Measurements from ENCODE around the gene NEDD4L.
A peak's percentile ranks its signal among the peaks of the same experiment; 100 is the strongest.

NEDD4L gene

DNA sequence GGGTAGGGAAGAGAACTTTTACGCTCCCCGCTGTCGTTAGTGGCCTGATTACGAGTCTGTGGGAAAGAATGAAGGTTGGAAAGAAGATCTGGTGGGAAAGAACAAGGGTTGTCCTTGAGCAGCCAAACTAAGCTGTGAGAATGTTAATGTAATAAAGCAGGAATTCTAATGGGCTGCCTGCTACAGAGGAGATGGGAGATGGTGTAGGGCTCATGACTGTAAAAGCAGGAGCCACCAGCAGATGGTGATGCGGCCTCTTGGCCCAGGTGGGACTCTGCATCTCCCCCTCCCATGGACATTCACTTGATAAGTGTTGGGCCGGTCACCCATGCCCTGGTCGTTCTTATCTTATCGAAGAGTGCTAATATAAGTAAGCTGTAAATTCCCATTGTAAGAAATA lies 150.0 kb downstream of the NEDD4L start:
- WGBS (ENCODE audit: extremely low coverage, insufficient coverage, insufficient read length): no CpG with 5 or more reads among the region's 8 CpGs
- H3K9me3 ChIP-seq (ENCODE audit: insufficient read depth, low read depth, low read length): no peaks in the 10 kb centered on the region
- peaks cover 3% of the 10 kb centered on the region for H3K79me1 ChIP-seq (ENCODE audit: low read length)
- no peaks in the 10 kb centered on the region for H3K36me3 ChIP-seq (ENCODE audit: control insufficient read depth in 1 of 2, insufficient read depth in 2 of 2, low read length in 2 of 2)
- H3K4me2 ChIP-seq (ENCODE audit: low read length): no peak overlapping the region
- H2BK5ac ChIP-seq (ENCODE audit: low read depth, low read length, poor library complexity): no peak overlapping the region
- H4K8ac ChIP-seq (ENCODE audit: low read depth, low read length): no peak overlapping the region
- no peak overlapping the region for H3K23ac ChIP-seq (ENCODE audit: low read length)
- no peak overlapping the region for H3K27ac ChIP-seq (ENCODE audit: low read depth, low read length)
- DNase-seq: no peak
- peaks cover 0 to 6% of the 10 kb centered on the region in 2 experiments for H3K4me1 ChIP-seq (ENCODE audit: control insufficient read depth in 1 of 2, insufficient read depth in 2 of 2, low read length in 2 of 2)
- H3K4me3 ChIP-seq (ENCODE audit: low read depth, low read length): no peak overlapping the region
- H3K79me2 ChIP-seq (ENCODE audit: control insufficient read depth, insufficient read depth, low read length, poor library complexity): peaks cover 3% of the 10 kb centered on the region
- H3K18ac ChIP-seq (ENCODE audit: low read length): no peak overlapping the region
- peak overlapping the region; percentile 66 for H2AK5ac ChIP-seq (ENCODE audit: low read length)
- H2AFZ ChIP-seq (ENCODE audit: insufficient read depth, low read length, poor library complexity): no peak overlapping the region
- H2BK12ac ChIP-seq (ENCODE audit: low read length): peak overlapping the region; percentile 22
- no peak overlapping the region for H4K91ac ChIP-seq (ENCODE audit: low read depth, low read length)
- no peak overlapping the region for H3K4ac ChIP-seq (ENCODE audit: low read depth, low read length)
- no peak overlapping the region for H3K14ac ChIP-seq (ENCODE audit: low read length)
- peak overlapping the region; percentile 20 for H3K9ac ChIP-seq (ENCODE audit: low read length)
- no peaks in the 10 kb centered on the region for H3K27me3 ChIP-seq (ENCODE audit: insufficient read depth, low read length)
- no peak overlapping the region for H4K12ac ChIP-seq (ENCODE audit: low read depth, low read length)
- H2BK120ac ChIP-seq (ENCODE audit: insufficient read depth, low read length, poor library complexity): no peak overlapping the region

DNA sequence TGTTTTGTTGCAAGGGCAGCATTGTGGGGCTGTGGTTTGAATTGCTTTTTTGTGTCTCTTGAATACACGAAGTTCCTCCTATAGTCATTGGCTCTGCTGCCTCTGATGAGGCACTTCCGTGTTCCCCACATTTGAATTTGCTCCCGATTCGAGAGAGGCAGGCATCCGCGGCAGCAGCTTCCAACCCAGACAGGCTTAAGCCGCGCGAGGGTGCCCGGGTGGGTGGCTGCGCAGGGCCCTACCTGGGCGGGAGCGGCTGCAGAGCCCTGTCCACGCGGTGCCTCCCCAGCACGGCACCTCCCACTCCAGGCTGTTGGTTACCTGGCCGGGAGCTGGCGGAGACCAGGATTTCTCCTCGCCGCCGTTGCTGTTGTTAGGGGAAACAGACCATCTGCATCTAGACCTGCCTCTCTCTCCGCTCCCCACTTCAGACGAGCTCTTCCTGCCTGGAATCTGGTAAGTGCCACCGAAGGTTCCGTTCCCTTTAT lies 151.3 kb downstream of the NEDD4L start:
- Histone ChIP-seq H4K91ac (ENCODE audit: low read depth, low read length) (no peak overlapping the region), H2BK120ac (ENCODE audit: insufficient read depth, low read length, poor library complexity) (peak overlapping the region; percentile 38), H2AK5ac (ENCODE audit: low read length) (no peak overlapping the region), H3K27me3 (ENCODE audit: insufficient read depth, low read length) (no peaks in the 10 kb centered on the region), H3K27ac (ENCODE audit: low read depth, low read length) (no peak overlapping the region), H3K79me1 (ENCODE audit: low read length) (peaks cover 3% of the 10 kb centered on the region), H3K36me3 (ENCODE audit: control insufficient read depth in 1 of 2, insufficient read depth in 2 of 2, low read length in 2 of 2) (no peaks in the 10 kb centered on the region), H3K79me2 (ENCODE audit: control insufficient read depth, insufficient read depth, low read length, poor library complexity) (peaks cover 3% of the 10 kb centered on the region), H4K8ac (ENCODE audit: low read depth, low read length) (peak overlapping the region; percentile 79), H3K4me3 (ENCODE audit: low read depth, low read length) (no peak overlapping the region), H3K14ac (ENCODE audit: low read length) (peak overlapping the region; percentile 70), H3K9me3 (ENCODE audit: insufficient read depth, low read depth, low read length) (no peaks in the 10 kb centered on the region), H3K18ac (ENCODE audit: low read length) (peak overlapping the region; percentile 84), H3K4ac (ENCODE audit: low read depth, low read length) (peak overlapping the region; percentile 39), H3K4me1 (ENCODE audit: control insufficient read depth in 1 of 2, insufficient read depth in 2 of 2, low read length in 2 of 2) (peaks cover 0 to 6% of the 10 kb centered on the region in 2 experiments), H2BK12ac (ENCODE audit: low read length) (peak overlapping the region; percentile 75), H2BK5ac (ENCODE audit: low read depth, low read length, poor library complexity) (peak overlapping the region; percentile 33), H3K23ac (ENCODE audit: low read length) (no peak overlapping the region), H3K4me2 (ENCODE audit: low read length) (peak overlapping the region; percentile 58), H4K12ac (ENCODE audit: low read depth, low read length) (peak overlapping the region; percentile 26), H3K9ac (ENCODE audit: low read length) (no peak overlapping the region), H2AFZ (ENCODE audit: insufficient read depth, low read length, poor library complexity) (peak overlapping the region; percentile 70)
- no peak for DNase-seq
- WGBS (ENCODE audit: extremely low coverage, insufficient coverage, insufficient read length): no CpG with 5 or more reads among the region's 25 CpGs

DNA sequence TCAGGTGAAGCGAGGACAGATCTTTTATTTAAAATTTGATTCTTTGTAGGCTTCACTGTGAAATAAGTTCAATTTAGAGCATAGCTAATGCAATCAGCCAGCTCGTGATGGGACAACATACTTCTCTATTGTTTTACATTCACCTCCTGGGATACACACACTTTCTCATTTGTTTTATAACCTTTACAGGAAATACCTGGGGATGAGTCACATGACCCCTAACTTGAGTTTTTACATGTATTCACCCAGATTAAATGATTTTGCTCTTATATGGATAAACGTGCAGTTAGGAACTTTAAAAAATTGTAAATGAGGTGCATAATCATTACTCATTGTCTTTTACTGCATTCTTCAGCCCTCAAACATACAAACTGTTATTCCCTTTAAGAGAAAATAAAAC lies 152.1 kb downstream of the NEDD4L start:
- no peak overlapping the region for H3K4me3 ChIP-seq (ENCODE audit: low read depth, low read length)
- no peak overlapping the region for H2AK5ac ChIP-seq (ENCODE audit: low read length)
- no peaks in the 10 kb centered on the region for H3K27me3 ChIP-seq (ENCODE audit: insufficient read depth, low read length)
- H4K91ac ChIP-seq (ENCODE audit: low read depth, low read length): no peak overlapping the region
- H3K27ac ChIP-seq (ENCODE audit: low read depth, low read length): no peak overlapping the region
- no peak overlapping the region for H3K4ac ChIP-seq (ENCODE audit: low read depth, low read length)
- H3K9me3 ChIP-seq (ENCODE audit: insufficient read depth, low read depth, low read length): no peaks in the 10 kb centered on the region
- peaks cover 3% of the 10 kb centered on the region for H3K79me2 ChIP-seq (ENCODE audit: control insufficient read depth, insufficient read depth, low read length, poor library complexity)
- H4K12ac ChIP-seq (ENCODE audit: low read depth, low read length): no peak overlapping the region
- no CpG with 5 or more reads among the region's 3 CpGs for WGBS (ENCODE audit: extremely low coverage, insufficient coverage, insufficient read length)
- no peak for DNase-seq
- H2BK5ac ChIP-seq (ENCODE audit: low read depth, low read length, poor library complexity): no peak overlapping the region
- H2BK120ac ChIP-seq (ENCODE audit: insufficient read depth, low read length, poor library complexity): no peak overlapping the region
- no peak overlapping the region for H3K14ac ChIP-seq (ENCODE audit: low read length)
- H3K4me1 ChIP-seq (ENCODE audit: control insufficient read depth in 1 of 2, insufficient read depth in 2 of 2, low read length in 2 of 2): peaks cover 0 to 5% of the 10 kb centered on the region in 2 experiments
- no peak overlapping the region for H3K9ac ChIP-seq (ENCODE audit: low read length)
- H3K4me2 ChIP-seq (ENCODE audit: low read length): no peak overlapping the region
- H3K23ac ChIP-seq (ENCODE audit: low read length): no peak overlapping the region
- H2AFZ ChIP-seq (ENCODE audit: insufficient read depth, low read length, poor library complexity): no peak overlapping the region
- H3K79me1 ChIP-seq (ENCODE audit: low read length): peaks cover 3% of the 10 kb centered on the region
- H2BK12ac ChIP-seq (ENCODE audit: low read length): no peak overlapping the region
- no peaks in the 10 kb centered on the region for H3K36me3 ChIP-seq (ENCODE audit: control insufficient read depth in 1 of 2, insufficient read depth in 2 of 2, low read length in 2 of 2)
- H4K8ac ChIP-seq (ENCODE audit: low read depth, low read length): no peak overlapping the region
- H3K18ac ChIP-seq (ENCODE audit: low read length): no peak overlapping the region

DNA sequence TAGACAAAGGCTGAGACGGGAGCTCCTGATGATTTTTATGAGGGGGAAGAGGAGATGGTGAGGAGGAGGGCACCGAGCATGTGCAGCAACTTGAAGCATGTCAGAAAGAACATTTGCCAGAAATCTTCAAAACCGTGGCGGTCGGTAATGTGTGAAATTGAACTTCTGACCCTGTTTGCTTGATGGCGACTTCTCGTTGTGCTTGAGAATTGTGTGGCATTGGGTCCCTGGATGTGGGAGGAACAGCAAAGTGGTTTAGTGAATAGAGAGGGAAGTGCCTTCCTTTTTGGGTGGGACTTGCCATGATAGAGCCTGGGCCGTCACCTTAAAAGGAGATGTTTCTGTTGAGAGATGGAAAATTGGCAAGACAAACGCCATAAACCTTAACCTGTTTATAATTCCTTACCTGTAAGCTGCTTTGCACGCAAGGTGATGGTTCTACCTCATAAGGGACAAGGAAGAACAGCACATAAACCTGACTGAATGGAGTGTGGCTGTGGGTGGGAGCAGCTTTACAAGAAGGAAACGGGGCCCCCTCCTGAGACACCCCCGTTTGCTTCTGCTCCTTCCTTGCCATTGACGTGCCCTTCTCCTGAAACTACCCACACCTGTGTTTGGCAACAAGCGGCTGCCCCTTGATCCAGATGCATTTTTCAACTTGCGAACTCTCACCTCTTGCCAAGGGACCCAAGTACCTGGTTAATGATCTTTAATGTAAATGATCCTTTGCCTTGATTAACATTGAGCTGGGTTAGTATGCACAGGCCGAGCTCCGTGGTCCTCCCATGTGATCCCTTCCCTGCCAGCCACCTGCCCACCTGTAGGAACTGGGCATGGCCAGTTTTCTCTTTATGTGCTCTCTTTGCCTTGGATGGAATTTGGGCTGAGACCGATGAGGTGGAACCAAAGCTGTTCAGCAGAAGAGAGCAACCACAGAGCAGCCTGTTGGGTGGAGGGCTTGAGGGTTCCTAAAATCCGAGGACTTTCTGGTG lies 153.2 kb downstream of the NEDD4L start:
- Histone ChIP-seq H4K8ac (ENCODE audit: low read depth, low read length) (no peak overlapping the region), H3K23ac (ENCODE audit: low read length) (no peak overlapping the region), H3K9ac (ENCODE audit: low read length) (no peak overlapping the region), H3K4ac (ENCODE audit: low read depth, low read length) (no peak overlapping the region), H3K27me3 (ENCODE audit: insufficient read depth, low read length) (no peaks in the 10 kb centered on the region), H3K4me1 (ENCODE audit: control insufficient read depth in 1 of 2, insufficient read depth in 2 of 2, low read length in 2 of 2) (peaks cover 0 to 5% of the 10 kb centered on the region in 2 experiments), H2BK5ac (ENCODE audit: low read depth, low read length, poor library complexity) (no peak overlapping the region), H3K14ac (ENCODE audit: low read length) (no peak overlapping the region), H2AFZ (ENCODE audit: insufficient read depth, low read length, poor library complexity) (no peak overlapping the region), H3K9me3 (ENCODE audit: insufficient read depth, low read depth, low read length) (no peaks in the 10 kb centered on the region), H3K79me1 (ENCODE audit: low read length) (peaks cover 3% of the 10 kb centered on the region), H3K36me3 (ENCODE audit: control insufficient read depth in 1 of 2, insufficient read depth in 2 of 2, low read length in 2 of 2) (no peaks in the 10 kb centered on the region), H3K4me3 (ENCODE audit: low read depth, low read length) (no peak overlapping the region), H3K18ac (ENCODE audit: low read length) (no peak overlapping the region), H4K12ac (ENCODE audit: low read depth, low read length) (no peak overlapping the region), H3K27ac (ENCODE audit: low read depth, low read length) (no peak overlapping the region), H3K4me2 (ENCODE audit: low read length) (no peak overlapping the region), H2BK12ac (ENCODE audit: low read length) (no peak overlapping the region), H4K91ac (ENCODE audit: low read depth, low read length) (no peak overlapping the region), H2BK120ac (ENCODE audit: insufficient read depth, low read length, poor library complexity) (no peak overlapping the region), H2AK5ac (ENCODE audit: low read length) (no peak overlapping the region), H3K79me2 (ENCODE audit: control insufficient read depth, insufficient read depth, low read length, poor library complexity) (peaks cover 3% of the 10 kb centered on the region)
- WGBS (ENCODE audit: extremely low coverage, insufficient coverage, insufficient read length): no CpG with 5 or more reads among the region's 19 CpGs
- no peak for DNase-seq

Data from trophoblast cell (in vitro differentiated cells and primary cell).